Stimulated activated CD8-positive, alpha-beta memory T cell treated with anti-CD3 and anti-CD28 coated beads, Interleukin-15, amount 100 ng/mL, for 4 hours (primary cell): ENCODE data around the gene GREB1.

Source experiments
- DNase-seq, 2 donors: peaks; one replicate each; pipeline ENCODE4 v3.0.0-alpha.2; 2020; ENCODE audit warnings: low read depth in 2 of 2

GREB1 gene

GRCh38 chr2:11562011-11562410, 28.2 kb downstream of the GREB1 start:
- DNase-seq: no peak

GRCh38 chr2:11562476-11562875, 28.6 kb downstream of the GREB1 start:
- DNase-seq: no peak

GRCh38 chr2:11563784-11564666, 30.2 kb downstream of the GREB1 start:
- DNase-seq: no peak

GRCh38 chr2:11564816-11565567, 31.1 kb downstream of the GREB1 start:
- no peak for DNase-seq

GRCh38 chr2:11566383-11566782, 32.5 kb downstream of the GREB1 start:
- DNase-seq: no peak

- DNase-seq: no peak
These were observed 33.8 kb downstream of the GREB1 start for GRCh38 chr2:11567631-11568031.

- no peak for DNase-seq
These were observed 34.6 kb downstream of the GREB1 start for GRCh38 chr2:11568436-11568835.

- no peak for DNase-seq
These were observed 35.8 kb downstream of the GREB1 start for GRCh38 chr2:11569636-11570035.

GRCh38 chr2:11571170-11571569, 37.3 kb downstream of the GREB1 start:
- no peak for DNase-seq

- no peak for DNase-seq
These were observed 39.2 kb downstream of the GREB1 start for GRCh38 chr2:11572996-11573395.

- no peak for DNase-seq
These were observed 39.8 kb downstream of the GREB1 start for GRCh38 chr2:11573418-11574175.

- DNase-seq: no peak
These were observed 40.6 kb downstream of the GREB1 start for GRCh38 chr2:11574176-11575046.

GRCh38 chr2:11576398-11576797, 42.6 kb downstream of the GREB1 start:
- DNase-seq: no peak

GRCh38 chr2:11577101-11577883, 43.4 kb downstream of the GREB1 start:
- DNase-seq: no peak

- DNase-seq: no peak
These were observed 44.5 kb downstream of the GREB1 start for GRCh38 chr2:11578081-11578948.

- DNase-seq: no peak
These were observed 45.3 kb downstream of the GREB1 start for GRCh38 chr2:11578986-11579774.

- no peak for DNase-seq
These were observed 46.2 kb downstream of the GREB1 start for GRCh38 chr2:11579867-11580659.

GRCh38 chr2:11580697-11581096, 46.9 kb downstream of the GREB1 start:
- no peak for DNase-seq
